Activated CD8-positive, alpha-beta memory T cell treated with anti-CD3 and anti-CD28 coated beads for 24 hours (primary cell): ENCODE results near the gene UACA.
A peak's percentile ranks its signal among the peaks of the same experiment; 100 is the strongest.
"Not testable (repeated sequence)": the region's sequence is repeated elsewhere in the genome, so short reads cannot be mapped to it uniquely, and the experiment has no call there.

ENCODE experiments used
- DNase-seq: peaks from one replicate; pipeline ENCODE4 v3.0.0-alpha.2; 2020

The UACA gene

GRCh38 chr15:70618929-70619328 lies 144.4 kb downstream of the UACA start:
- no peak for DNase-seq

DNA sequence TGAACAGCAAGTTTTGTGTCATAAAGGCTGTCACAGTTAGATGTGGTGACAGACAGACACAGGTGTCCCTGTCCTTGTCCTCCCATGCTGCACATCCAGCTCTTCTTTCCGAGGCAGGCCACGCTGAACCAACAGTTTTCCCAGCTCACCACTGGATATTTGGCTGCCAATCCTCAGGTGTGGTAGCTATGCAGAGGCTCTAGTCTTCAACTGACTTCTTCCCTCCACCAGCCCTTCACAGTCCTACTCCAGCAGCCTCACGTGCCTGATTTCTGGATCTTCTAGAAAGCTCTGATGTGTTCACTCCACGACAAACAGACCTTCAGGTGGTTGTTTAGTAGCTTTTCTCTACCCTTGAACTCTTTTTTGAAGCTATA lies 145.5 kb downstream of the UACA start:
- DNase-seq, result no peak

DNA sequence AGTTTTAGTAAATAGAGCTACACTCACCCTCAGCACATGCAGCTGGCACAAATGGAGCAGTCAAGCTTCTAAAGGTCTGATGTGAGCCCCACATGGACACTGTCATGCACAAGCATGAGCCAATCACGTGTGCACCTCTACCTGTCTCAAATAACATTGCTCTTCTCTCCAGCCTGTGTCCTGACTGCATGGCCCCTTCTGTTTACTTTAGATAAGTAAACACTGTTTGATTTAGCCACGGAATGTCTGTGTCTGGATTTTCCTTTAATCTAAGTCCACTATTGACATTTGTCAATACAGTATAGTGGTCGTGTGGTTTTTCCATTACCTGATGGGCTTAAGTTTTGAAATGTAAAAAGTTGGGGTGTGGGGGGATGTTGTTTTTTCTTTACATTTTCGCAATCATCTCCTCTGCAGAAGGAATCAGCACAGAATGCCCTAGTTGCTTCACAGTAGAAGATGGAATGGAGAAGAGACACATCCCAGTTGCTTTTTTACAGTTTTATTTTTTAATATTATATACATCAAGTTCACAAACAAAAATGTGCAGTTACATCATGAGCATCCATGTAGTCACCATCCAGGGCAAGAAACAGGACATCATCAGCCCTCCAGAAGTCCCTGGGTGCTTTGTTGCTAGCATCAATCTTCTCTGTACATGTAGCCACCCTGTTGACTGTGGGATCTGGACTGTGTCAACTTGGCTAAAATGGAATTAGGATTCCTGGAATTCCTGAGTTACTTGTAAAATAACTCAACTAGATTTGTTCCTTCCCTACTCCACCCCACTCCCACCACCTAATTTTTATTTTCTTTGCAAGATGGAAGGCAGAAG lies 146.1 kb downstream of the UACA start:
- no peak for DNase-seq

DNA sequence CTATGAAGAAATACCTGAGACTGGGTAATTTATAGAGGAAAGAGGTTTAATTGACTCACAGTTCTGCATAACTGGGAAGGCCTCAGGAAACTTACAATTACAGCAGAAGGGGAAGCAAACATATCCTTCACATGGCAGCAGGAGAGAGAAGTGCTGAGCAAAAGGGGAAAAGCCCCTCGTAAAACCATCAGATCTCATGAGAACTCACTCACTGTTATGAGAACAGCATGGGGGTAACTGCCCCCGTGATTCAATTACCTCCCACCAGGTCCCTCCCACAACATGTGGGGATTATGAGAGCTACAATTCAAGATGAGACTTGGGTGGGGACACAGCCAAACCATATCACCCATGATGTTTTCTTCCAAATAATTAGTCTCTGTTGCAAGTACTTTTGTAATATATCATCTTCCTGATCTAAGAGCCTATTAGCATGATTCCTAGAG lies 147.0 kb downstream of the UACA start:
- DNase-seq, result not testable (repeated sequence)

GRCh38 chr15:70615435-70616310 lies 147.7 kb downstream of the UACA start:
- DNase-seq, result peak; percentile 30

DNA sequence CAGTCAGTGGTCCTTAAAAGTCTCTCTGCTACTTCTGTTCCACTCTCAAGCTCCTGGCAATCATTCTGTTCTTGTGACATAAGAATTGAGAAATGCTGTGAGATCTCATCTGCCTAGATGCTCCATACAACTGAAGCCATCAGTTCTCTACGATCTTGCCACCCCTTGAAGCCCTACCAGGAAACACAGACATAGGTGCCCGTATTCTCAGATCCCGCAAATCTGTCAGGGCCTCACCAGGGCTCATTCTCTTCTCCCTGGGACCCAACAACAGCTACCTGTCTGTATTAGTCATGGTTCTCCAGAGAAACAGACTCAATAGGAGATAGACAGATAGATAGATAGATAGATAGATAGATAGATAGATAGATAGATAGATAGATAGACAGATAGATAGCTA lies 149.1 kb downstream of the UACA start:
- no peak for DNase-seq

DNA sequence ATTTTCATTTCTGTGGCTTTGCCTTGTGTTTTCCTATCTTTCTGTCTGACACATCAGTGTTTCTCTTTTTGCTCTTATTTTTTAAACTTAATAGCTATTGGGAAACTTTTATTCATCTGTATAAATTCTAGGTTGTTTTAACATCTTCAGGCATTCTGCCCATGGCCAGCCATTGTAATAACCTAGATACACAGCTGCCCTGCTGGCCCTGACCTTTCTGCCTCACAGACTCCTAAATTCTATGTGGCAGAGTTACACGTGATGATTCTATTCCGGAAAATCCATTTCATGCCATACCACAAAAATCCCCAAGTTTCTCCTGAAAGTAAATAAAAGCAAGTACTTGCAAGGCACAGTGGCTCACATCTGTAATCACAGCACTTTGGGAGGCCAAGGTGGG lies 150.1 kb downstream of the UACA start:
- no peak for DNase-seq

DNA sequence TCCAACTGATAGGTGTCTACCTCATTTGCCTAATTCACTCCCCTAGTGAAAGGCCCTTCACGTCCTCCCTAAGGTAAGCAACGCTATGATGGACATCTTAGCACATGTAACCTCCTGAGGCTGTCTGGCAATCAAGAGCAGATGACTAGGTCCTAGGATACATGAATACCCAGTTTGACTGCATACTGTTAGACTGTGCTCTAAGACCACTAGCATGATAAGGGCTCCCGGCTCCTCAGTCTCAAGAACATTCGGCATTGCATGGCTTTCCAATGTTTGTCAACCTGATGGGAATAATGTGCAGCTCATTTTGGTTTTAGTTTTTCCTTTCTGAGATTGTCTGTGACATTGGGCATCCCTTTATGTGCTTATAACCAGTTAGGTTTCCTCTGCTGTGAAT lies 152.1 kb downstream of the UACA start:
- no peak for DNase-seq

DNA sequence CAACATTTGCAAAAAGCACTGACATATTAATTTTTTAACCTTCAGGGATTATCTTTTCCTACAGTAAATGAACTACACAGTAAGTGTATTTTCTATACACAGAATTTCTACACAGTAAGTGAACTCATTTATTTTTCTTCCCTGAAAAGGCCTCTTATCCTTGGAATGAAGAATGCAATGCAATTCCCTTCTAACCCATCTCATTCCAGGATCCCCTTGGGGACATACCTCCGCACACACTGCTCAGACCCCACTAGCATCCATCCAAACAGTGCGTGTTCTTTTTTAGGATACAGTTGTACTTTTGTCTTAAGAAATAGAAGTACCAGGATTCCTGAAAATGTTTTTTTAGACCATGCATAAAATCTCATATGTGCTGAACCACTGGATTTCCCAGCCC lies 152.8 kb downstream of the UACA start:
- no peak for DNase-seq

DNA sequence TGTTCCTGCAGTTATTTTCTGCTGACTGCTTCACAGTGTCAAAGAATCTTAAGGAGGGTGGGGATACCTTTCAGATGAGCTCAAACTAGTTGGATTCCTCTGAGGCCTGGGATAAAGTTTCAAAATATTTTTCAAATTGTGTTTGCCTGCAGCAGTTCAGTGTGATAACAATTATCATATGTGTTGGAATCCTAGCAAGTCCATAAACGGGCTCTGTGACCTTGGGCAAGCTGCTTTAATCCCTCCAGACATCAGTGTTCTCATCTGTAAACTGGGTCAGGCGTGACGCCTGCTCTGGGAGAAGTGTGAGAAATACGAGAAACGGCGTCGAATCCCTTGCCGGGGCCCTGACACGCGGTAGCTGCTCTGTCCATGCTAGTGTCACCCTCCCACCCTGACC lies 153.5 kb downstream of the UACA start:
- no peak for DNase-seq

DNA sequence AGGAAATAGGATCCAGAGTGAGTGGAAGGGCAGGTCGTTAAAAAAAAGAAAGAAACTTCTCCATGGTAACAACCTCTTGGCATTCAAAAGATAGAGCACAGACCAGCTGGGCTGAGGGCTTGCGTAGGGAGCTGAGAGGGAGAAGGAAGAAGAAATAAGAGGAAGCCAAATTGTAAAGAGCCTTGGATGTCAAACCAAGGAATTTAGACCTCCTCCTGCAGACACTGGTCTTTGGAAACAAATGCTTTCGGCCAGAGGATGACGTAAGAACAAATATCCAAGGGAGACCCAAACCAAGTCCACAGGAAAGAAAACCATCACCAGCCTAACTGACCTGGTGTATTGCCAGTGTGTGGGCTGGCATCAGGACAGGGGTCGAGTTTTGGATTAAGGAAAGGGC lies 155.2 kb downstream of the UACA start:
- DNase-seq, result no peak

DNA sequence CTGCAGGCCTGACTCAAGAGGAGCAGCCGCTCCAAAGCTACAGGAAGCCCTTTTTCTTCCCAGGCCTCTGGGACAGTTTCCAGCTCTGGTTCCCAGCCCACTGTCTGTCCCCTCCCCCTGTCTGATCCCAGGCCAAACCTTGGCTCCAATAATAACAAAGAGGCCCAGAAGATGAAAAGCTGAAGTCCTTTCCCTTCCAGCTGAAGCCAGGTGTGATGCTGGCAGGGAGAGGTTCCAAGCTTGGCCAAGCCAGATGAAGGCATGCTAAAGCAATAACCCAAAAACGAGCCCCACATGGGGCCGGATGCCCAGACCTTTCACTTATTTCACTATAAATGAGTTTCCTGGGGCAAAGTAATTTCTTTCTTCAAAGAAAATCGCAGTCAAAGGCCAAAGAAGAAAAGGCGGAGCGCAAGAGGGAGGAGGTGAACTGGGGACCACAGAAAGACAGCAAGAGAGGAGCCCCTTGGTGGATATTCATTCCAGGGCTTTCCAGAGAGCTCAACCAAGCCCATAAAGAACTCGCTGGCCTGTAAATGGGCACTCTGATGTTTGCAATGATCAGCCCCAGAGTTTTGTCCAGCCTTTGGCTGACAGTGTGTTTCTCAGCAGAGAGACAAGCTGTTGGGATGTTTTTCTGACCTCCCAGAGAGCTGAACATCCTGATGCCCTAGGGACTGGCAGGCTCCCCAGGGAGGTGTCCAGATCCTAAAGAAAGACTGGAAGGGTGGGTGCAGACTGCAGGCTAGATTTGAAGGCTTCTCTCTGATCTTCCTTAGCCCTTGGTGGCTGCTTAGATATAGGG lies 157.6 kb downstream of the UACA start:
- DNase-seq, result no peak

DNA sequence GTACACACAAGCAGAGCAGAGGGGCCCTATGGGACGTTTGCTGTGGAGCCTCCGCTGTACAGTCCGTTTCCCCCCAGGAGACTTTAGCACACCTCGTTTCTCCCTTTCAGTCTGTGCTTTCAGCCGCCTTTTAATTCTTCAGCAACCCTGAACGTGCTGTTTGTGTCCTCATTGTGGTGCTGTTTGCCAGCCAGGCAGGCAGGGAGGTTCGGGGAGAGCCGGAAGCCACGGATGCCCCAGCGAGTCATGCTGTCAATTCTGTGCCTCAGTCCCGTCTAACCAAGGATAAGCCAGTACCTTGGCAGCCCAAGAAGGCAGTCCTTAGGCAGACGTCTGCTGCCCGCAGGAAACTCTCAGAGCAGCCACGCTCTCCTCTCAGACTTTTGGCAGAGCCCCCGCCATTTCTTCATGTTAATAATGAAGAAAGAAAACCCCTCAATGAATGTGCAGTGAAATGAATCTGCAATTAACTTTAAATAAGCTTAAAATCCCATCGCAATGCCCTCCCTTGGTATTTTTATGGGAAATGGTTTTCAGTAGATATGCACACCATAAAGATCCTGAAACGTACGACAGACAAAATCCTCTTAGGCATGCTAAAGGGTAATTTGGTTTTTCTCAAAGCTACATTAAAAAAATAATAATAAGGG lies 158.6 kb downstream of the UACA start:
- no peak for DNase-seq
